ENCODE data around the gene PCDHB9. TPM values are rescaled to one million over a fixed set of nuclear protein-coding genes. Genes with fewer than 3 reads are reported as not detected.
"Not testable (repeated sequence)": the region's sequence is repeated elsewhere in the genome, so short reads cannot be mapped to it uniquely, and the experiment has no call there.

The PCDHB9 gene
- total RNA-seq = 0.48 TPM

DNA sequence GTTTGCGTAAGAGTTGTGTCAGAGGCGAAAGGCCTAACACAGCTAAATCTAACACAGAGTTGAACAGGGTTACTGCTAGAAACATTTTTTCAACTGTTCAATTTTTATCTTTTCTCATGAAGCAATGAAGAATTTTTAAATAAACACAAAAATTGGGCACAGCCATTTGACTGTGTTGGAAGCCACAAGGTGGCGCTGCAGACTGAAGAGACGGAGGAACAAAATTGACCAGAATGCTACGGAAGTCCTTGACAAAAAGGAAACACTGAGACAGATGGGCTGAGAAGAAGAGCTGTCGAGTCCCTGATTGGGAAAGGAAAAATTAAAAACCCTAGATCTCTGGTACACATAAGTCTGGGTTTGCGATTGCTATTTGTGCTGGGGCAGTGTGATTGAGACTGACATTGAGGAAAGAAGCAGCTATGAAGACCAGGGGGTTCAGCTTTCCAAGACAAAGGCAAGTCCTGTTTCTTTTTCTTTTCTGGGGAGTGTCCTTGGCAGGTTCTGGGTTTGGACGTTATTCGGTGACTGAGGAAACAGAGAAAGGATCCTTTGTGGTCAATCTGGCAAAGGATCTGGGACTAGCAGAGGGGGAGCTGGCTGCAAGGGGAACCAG lies at the start of gene PCDHB9:
Gene PCDHB9, plus strand, starts transcription at position 265 of the 616 bp plus-strand sequence. Its CDS starts 158 bp downstream, at position 423.
- no peak for ATAC-seq

GRCh38 chr5:141137346-141137745 lies 49.6 kb upstream of the PCDHB9 start:
- not testable (repeated sequence) for ATAC-seq

DNA sequence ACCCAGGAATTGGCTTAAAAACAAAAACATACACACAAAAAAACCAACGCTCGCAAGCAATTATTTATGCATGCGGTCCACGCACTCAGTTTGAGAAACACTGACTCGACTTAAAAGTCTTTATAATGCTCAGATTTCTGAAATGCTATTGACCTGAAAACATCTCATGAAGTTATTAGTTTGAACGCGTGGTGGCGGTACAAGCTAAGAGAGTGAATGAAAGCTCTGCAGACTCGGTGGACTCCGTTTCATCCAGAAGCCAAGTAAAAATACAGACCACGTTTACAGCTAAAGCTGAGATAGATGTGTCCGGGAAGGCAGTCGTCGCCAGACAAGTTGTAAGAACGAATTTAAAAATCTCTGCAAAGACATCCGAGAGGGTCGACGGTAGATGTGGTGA lies 37.1 kb upstream of the PCDHB9 start, which contains the start of gene PCDHB6:
Gene PCDHB6, plus strand, starts transcription at position 246 of the 400 bp plus-strand sequence. CDS start 201 bp downstream, outside the sequence.
- ATAC-seq = no peak

DNA sequence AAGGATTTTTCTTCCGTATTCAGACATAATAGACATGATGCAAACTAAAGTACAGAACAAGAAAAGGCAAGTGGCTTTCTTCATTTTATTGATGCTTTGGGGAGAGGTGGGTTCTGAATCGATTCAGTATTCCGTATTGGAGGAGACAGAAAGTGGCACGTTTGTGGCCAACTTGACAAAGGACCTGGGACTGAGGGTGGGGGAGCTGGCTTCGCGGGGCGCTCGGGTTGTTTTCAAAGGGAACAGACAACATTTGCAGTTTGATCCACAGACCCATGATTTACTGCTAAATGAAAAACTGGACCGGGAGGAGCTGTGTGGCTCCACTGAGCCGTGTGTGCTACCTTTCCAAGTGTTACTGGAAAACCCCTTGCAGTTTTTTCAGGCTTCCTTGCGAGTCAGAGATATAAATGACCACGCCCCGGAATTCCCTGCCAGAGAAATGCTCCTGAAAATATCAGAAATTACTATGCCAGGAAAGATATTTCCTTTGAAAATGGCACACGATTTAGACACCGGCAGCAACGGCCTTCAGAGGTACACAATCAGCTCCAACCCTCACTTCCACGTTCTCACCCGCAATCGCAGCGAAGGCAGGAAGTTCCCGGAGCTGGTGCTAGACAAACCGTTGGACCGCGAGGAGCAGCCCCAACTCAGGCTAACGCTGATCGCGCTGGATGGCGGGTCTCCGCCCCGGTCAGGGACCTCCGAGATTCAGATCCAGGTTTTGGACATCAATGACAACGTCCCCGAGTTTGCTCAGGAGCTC lies 36.6 kb upstream of the PCDHB9 start:
- ATAC-seq = no peak

- no peak for ATAC-seq
Measured at GRCh38 chr5:141150993-141151325, 36.0 kb upstream of the PCDHB9 start.

DNA sequence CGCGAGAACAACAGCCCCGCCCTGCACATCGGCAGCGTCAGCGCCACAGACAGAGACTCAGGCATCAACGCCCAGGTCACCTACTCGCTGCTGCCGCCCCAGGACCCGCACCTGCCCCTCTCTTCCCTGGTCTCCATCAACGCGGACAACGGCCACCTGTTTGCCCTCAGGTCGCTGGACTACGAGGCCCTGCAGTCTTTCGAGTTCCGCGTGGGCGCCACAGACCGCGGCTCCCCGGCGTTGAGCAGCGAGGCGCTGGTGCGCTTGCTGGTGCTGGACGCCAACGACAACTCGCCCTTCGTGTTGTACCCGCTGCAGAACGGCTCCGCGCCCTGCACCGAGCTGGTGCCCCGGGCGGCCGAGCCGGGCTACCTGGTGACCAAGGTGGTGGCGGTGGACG lies 35.3 kb upstream of the PCDHB9 start:
- ATAC-seq = not testable (repeated sequence)

DNA sequence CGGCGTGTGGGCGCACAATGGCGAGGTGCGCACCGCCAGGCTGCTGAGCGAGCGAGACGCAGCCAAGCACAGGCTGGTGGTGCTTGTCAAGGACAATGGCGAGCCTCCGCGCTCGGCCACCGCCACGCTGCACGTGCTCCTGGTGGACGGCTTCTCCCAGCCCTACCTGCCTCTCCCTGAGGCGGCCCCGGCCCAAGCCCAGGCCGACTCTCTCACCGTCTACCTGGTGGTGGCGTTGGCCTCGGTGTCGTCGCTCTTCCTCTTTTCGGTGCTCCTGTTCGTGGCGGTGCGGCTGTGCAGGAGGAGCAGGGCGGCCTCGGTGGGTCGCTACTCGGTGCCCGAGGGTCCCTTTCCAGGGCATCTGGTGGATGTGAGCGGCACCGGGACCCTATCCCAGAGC lies 34.9 kb upstream of the PCDHB9 start:
- not testable (repeated sequence) for ATAC-seq

- ATAC-seq = no peak
Measured at GRCh38 chr5:141155540-141156374, 31.2 kb upstream of the PCDHB9 start.

DNA sequence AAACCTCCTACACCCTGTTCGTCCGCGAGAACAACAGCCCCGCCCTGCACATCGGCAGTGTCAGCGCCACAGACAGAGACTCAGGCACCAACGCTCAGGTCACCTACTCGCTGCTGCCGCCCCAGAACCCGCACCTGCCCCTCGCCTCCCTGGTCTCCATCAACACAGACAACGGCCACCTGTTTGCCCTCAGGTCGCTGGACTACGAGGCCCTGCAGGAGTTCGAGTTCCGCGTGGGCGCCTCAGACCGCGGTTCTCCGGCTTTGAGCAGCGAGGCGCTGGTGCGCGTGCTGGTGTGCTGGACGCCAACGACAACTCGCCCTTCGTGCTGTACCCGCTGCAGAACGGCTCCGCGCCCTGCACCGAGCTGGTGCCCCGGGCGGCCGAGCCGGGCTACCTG lies 29.6 kb upstream of the PCDHB9 start:
- not testable (repeated sequence) for ATAC-seq

DNA sequence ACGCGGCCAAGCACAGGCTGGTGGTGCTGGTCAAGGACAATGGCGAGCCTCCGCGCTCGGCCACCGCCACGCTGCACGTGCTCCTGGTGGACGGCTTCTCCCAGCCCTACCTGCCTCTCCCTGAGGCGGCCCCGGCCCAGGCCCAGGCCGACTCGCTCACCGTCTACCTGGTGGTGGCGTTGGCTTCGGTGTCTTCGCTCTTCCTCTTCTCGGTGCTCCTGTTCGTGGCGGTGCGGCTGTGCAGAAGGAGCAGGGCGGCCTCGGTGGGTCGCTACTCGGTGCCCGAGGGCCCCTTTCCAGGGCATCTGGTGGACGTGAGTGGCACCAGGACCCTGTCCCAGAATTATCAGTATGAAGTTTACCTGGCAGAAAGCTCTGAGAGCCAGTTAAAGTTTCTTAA lies 29.1 kb upstream of the PCDHB9 start:
- ATAC-seq = not testable (repeated sequence)

DNA sequence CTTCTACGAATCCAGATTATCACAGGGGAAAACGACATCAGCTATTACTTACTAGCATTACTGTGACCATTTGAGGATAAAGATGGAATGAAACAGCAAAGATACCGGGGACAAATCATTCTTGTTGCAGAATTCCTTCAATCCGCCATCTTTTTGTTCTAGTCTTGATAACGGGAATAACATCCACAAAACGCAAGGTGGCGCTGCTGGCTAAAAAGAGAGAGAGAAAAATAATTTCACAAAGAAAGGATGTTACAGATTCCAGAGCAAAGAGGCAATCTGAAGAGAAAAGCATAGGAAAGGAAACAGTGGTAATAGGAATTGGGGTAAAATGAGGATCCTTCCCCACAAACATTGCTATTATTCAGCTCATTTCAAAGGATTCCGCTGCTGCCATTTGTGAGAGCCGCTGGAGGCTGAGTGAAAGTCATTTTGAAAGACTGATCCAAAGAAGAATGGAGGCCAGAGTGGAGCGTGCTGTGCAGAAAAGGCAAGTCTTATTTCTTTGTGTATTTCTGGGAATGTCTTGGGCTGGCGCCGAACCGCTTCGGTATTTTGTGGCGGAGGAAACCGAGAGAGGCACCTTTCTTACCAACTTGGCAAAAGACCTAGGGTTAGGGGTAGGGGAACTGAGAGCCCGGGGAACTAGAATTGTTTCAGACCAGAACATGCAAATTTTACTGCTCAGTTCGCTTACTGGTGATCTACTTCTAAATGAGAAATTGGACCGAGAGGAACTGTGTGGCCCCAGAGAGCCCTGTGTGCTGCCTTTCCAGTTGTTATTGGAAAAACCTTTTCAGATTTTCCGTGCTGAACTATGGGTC lies 14.4 kb upstream of the PCDHB9 start, which contains the start of gene PCDHB7:
Gene PCDHB7, plus strand, starts transcription at position 264 of the 824 bp plus-strand sequence. Its CDS starts 192 bp downstream, at position 456.
- ATAC-seq = no peak

DNA sequence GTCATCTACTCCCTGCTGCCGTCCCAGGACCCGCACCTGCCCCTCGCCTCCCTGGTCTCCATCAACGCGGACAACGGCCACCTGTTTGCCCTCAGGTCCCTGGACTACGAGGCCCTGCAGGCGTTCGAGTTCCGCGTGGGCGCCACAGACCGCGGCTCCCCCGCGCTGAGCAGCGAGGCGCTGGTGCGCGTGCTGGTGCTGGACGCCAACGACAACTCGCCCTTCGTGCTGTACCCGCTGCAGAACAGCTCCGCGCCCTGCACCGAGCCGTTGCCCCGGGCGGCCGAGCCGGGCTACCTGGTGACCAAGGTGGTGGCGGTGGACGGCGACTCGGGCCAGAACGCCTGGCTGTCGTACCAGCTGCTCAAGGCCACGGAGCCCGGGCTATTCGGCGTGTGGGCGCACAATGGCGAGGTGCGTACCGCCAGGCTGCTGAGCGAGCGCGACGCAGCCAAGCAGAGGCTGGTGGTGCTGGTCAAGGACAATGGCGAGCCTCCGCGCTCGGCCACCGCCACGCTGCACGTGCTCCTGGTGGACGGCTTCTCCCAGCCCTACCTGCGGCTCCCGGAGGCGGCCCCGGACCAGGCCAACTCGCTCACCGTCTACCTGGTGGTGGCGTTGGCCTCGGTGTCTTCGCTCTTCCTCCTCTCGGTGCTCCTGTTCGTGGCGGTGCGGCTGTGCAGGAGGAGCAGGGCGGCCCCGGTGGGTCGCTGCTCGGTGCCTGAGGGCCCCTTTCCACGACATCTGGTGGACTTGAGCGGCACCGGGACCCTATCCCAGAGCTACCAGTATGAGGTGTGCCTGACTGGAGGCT lies 12.5 kb upstream of the PCDHB9 start:
- ATAC-seq = not testable (repeated sequence)

DNA sequence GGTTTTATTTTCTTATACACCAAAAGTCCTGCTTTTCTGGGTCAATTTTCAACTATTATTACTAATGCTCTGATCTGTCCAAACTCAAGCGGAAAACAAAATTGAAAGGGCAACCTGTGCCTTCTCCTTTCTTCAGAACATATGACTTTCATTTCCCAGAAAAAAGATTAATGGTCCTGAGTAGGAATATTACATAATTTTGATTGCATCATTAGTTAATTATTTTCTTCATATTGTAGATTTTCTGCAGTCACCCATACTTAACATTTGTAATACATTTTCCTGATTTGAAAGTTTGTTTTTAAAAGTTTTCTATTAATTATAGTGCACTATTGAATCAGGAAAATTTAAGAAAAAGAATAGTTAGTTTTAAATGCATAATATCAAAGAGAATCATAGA lies 11.0 kb upstream of the PCDHB9 start:
- ATAC-seq = no peak

DNA sequence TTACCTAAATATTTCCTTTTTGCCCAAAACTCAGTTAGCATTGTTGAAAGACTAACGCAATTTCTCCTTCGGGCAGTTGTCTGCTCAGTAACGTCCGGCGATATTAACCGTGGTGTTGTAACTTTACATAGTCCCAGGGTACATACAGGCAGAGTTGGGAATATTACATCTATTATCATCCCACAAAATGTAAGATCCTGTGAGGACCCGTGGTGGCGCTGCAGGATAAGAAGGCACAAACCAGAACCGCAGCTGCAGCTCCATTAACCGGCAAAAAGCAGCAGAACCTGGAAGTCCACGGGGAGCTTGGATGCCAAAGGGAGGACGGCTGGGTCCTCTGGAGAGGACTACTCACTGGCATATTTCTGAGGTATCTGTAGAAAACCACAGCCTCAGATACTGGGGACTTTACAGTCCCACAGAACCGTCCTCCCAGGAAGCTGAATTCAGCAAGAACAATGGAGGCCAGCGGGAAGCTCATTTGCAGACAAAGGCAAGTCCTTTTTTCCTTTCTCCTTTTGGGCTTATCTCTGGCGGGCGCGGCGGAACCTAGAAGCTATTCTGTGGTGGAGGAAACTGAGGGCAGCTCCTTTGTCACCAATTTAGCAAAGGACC lies 9.3 kb upstream of the PCDHB9 start, which contains the start of gene PCDHB8:
Gene PCDHB8, plus strand, starts transcription at position 214 of the 615 bp plus-strand sequence. Its CDS starts 245 bp downstream, at position 459.
- not testable (repeated sequence) for ATAC-seq

DNA sequence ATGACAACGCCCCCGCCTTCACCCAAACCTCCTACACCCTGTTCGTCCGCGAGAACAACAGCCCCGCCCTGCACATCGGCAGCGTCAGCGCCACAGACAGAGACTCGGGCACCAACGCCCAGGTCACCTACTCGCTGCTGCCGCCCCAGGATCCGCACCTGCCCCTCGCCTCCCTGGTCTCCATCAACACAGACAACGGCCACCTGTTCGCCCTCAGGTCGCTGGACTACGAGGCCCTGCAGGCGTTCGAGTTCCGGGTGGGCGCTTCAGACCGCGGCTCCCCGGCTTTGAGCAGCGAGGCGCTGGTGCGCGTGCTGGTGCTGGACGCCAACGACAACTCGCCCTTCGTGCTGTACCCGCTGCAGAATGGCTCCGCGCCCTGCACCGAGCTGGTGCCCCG lies 7.6 kb upstream of the PCDHB9 start:
- not testable (repeated sequence) for ATAC-seq

DNA sequence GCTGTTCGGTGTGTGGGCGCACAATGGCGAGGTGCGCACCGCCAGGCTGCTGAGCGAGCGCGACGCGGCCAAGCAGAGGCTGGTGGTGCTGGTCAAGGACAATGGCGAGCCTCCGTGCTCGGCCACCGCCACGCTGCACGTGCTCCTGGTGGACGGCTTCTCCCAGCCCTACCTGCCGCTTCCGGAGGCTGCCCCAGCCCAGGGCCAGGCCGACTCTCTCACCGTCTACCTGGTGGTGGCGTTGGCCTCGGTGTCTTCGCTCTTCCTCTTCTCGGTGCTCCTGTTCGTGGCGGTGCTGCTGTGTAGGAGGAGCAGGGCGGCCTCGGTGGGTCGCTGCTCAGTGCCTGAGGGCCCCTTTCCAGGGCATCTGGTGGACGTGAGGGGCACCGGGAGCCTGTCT lies 7.1 kb upstream of the PCDHB9 start:
- ATAC-seq = not testable (repeated sequence)

DNA sequence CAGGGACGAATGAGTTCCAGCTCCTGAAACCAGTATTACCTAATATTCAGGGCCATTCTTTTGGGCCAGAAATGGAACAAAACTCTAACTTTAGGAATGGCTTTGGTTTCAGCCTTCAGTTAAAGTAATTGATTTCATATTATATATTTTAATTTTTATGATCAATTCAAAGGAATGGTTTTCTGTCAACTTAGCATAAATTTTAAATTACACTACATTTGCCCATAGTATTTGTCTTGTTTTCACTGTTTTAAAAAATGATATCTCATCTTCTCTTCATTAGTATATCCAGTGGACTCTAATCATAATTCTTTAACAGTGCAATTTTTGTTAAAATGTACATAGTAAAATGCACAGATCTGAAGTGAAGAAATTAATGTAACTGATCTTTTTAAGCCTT lies 6.6 kb upstream of the PCDHB9 start:
- ATAC-seq = no peak

DNA sequence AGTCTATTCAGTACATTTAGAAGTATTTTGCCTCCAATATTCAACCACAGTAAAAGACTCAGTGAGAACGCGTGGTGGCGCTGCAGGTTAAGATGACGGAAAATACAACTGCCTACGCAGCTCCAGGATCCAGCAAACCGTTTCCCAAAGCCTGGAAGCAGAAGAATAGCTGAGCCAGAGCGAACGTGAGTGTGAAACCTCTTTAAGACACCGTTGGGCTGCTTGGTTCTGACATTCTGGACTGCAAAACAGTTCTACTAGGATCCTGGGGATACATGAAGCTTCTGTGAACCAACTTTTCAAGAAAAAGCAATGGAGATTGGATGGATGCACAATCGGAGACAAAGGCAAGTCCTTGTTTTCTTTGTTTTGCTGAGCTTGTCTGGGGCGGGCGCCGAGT lies 4.7 kb upstream of the PCDHB9 start, which contains the start of gene PCDHB16:
Gene PCDHB16, plus strand, starts transcription at position 140 of the 400 bp plus-strand sequence. Its CDS starts 173 bp downstream, at position 313.
- ATAC-seq = no peak

- not testable (repeated sequence) for ATAC-seq
Measured at GRCh38 chr5:141184117-141184855, 2.7 kb upstream of the PCDHB9 start.

- not testable (repeated sequence) for ATAC-seq
Measured at GRCh38 chr5:141188682-141189081, 1.7 kb downstream of the PCDHB9 start.
